Fibroblast of lung (primary cell): ENCODE data around the gene FBN3. TPM values are rescaled to one million over a fixed set of nuclear protein-coding genes. Genes with fewer than 3 reads are reported as not detected.
"Not testable (repeated sequence)": the region's sequence is repeated elsewhere in the genome, so short reads cannot be mapped to it uniquely, and the experiment has no call there.

Experiments
- DNase-seq, 2 donors: peaks; one replicate each; pipeline versions ENCODE4 v3.0.0 to v3.0.0-alpha.2; 2010; ENCODE audit warnings: low read depth in 2 of 2
- H2AFZ ChIP-seq: 2 replicates; pipeline ENCODE4 v1.5.1; 2012; ENCODE audit warnings: low read length, control low read depth, inconsistent platforms
- H3K27ac ChIP-seq: 2 replicates; pipeline ENCODE4 v1.5.1; 2011; ENCODE audit warnings: low read length, control low read depth; ENCODE audit not compliant: insufficient read depth
- H3K27me3 ChIP-seq: 2 replicates; pipeline ENCODE4 v1.5.1; 2011; ENCODE audit warnings: mild to moderate bottlenecking, low read length; ENCODE audit not compliant: control insufficient read depth, insufficient read depth
- H3K36me3 ChIP-seq: 2 replicates; pipeline ENCODE4 v1.5.1; 2011; ENCODE audit warnings: low read length; ENCODE audit not compliant: control insufficient read depth, insufficient read depth
- H3K4me1 ChIP-seq: 2 replicates; pipeline ENCODE4 v1.5.1; 2011; ENCODE audit warnings: low read length; ENCODE audit not compliant: control insufficient read depth, insufficient read depth; ENCODE audit errors: extremely low read depth
- H3K4me2 ChIP-seq: 2 replicates; pipeline ENCODE4 v1.5.1; 2011; ENCODE audit warnings: low read length, control low read depth; ENCODE audit not compliant: insufficient read depth; ENCODE audit errors: extremely low read depth
- H3K4me3 ChIP-seq, 4 experiments: fragments of 200-600 bp in 1 of 4; sonication (generic) in 1 of 4; replicated peaks in 1 of 4; 2 replicates each; pipeline ENCODE4 v1.5.1; 2011 to 2016; ENCODE audit warnings: low read length in 4 of 4, low read depth in 3 of 4, mild to moderate bottlenecking in 3 of 4, control low read depth in 2 of 4, inconsistent platforms in 1 of 4, mixed read lengths in 1 of 4; ENCODE audit not compliant: insufficient read depth in 1 of 4; ENCODE audit errors: control extremely low read depth in 1 of 4
- H3K79me2 ChIP-seq: 2 replicates; pipeline ENCODE4 v1.5.1; 2012; ENCODE audit warnings: mild to moderate bottlenecking, low read length, inconsistent platforms; ENCODE audit not compliant: control insufficient read depth, insufficient read depth
- H3K9ac ChIP-seq: 2 replicates; pipeline ENCODE4 v1.5.1; 2011; ENCODE audit warnings: mild to moderate bottlenecking, low read length, control low read depth; ENCODE audit not compliant: insufficient read depth
- H3K9me3 ChIP-seq: 2 replicates; pipeline ENCODE4 v1.5.1; 2012; ENCODE audit warnings: low read depth, low read length; ENCODE audit not compliant: control insufficient read depth, insufficient read depth
- H4K20me1 ChIP-seq: 2 replicates; pipeline ENCODE4 v1.5.1; 2011; ENCODE audit warnings: low read length; ENCODE audit not compliant: control insufficient read depth, insufficient read depth; ENCODE audit errors: extremely low read depth
- CTCF ChIP-seq, 2 donors: IDR thresholded peaks in 1 of 2; conservative IDR thresholded peaks in 1 of 2; 1 replicate in 1 of 2; 2 replicates in 1 of 2; pipeline ENCODE4 v1.5.1; 2011 to 2012; ENCODE audit warnings: low read length in 2 of 2, control low read depth in 1 of 2, inconsistent platforms in 1 of 2, low read depth in 1 of 2, mild to moderate bottlenecking in 1 of 2
- EZH2 ChIP-seq: IDR thresholded peaks from 2 replicates; pipeline ENCODE4 v1.5.1; 2012; ENCODE audit warnings: low read length, control low read depth, mild to moderate bottlenecking; ENCODE audit errors: missing control alignments
- polyA plus RNA-seq, 2 donors: library from polyadenylated mRNA; depleted of rRNA in 1 of 2; stranded (reverse) in 1 of 2; unstranded in 1 of 2; fragments of >200 nt; gene quantifications; 2 replicates each; pipeline ENCODE4 v1.2.1, GENCODE V29; 2011 to 2012; ENCODE audit warnings: missing spikeins in 1 of 2
- total RNA-seq: library from RNA; depleted of rRNA; stranded (reverse); fragments of >200 nt; gene quantifications from 2 replicates; pipeline ENCODE4 v1.2.1, GENCODE V29; 2014

Gene FBN3
- total and polyA plus RNA-seq, 2 donors (not counting 1 experiment from before 2014, with no cell fraction given), result under 0.01 TPM; not detected in 1

DNA sequence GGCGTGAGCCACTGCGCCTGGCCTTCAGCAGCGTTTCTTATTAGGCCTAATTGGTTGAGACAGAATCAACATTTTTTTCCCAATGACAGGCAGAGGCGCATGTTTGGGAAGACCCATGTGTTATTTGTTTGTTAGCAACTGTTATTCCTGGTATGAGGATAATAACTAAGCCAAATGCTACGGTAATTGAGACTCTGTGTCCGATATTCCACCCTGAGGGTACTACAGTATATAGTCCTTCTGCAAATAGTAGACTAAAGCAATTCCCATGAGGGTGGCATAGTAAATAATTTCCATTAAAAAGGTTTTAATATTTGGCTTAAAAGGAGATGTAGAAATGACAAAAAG is 115.2 kb downstream of the FBN3 start:
- Histone ChIP-seq H3K4me1 (no peaks in the 10 kb centered on the region), H3K9ac (no peak overlapping the region), H3K4me3 (no peak overlapping the region), H4K20me1 (no peaks in the 10 kb centered on the region), H3K79me2 (no peaks in the 10 kb centered on the region), H3K36me3 (no peaks in the 10 kb centered on the region), H3K9me3 (no peaks in the 10 kb centered on the region), H3K27me3 (peaks cover 2% of the 10 kb centered on the region), H3K27ac (no peak overlapping the region), H2AFZ (no peak overlapping the region), H3K4me2 (no peak overlapping the region)
- no peak for DNase-seq
- no peak for TF ChIP-seq EZH2
- TF ChIP-seq CTCF (conservative IDR thresholded peaks at IDR 0.05 in 1 of 2, IDR thresholded peaks at IDR 0.05 in 1 of 2; ENCODE audit: low read depth in 1 of 2, low read length in 2 of 2), result no peak

GRCh38 chr19:8033287-8034177 is 115.9 kb downstream of the FBN3 start:
- not testable (repeated sequence) for DNase-seq, H3K4me3 ChIP-seq, H3K27ac ChIP-seq, H3K4me2 ChIP-seq, H3K9ac ChIP-seq, H3K9me3 ChIP-seq, H3K79me2 ChIP-seq, H3K36me3 ChIP-seq, H2AFZ ChIP-seq, H3K4me1 ChIP-seq, H4K20me1 ChIP-seq, H3K27me3 ChIP-seq

DNA sequence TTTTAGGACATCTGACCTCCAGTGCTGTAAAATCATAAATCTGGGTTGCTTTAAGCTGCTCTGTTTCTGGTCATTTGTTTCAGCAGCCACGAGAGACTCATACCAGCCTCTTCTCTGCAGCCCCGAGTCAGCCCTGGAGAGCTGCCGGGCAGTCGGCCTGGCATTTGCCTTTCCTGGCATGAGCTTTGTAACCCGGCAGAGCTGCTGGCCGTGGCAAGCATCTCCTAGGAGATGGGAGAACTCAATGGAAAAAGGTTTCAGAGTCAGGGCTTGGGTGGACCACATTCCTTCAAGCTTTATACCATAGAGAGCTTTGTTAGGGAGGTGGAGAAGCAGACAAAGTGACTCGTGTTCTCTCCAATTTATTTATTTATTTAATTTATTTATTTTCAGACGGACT is 118.4 kb downstream of the FBN3 start:
- no peaks in the 10 kb centered on the region for H3K36me3 ChIP-seq
- H3K27ac ChIP-seq, result no peak overlapping the region
- DNase-seq, result no peak
- H3K27me3 ChIP-seq, result no peaks in the 10 kb centered on the region
- H4K20me1 ChIP-seq, result no peaks in the 10 kb centered on the region
- H3K9ac ChIP-seq, result no peak overlapping the region
- no peak overlapping the region for H2AFZ ChIP-seq
- no peaks in the 10 kb centered on the region for H3K79me2 ChIP-seq
- H3K9me3 ChIP-seq, result no peaks in the 10 kb centered on the region
- no peak overlapping the region for H3K4me3 ChIP-seq
- H3K4me1 ChIP-seq, result no peaks in the 10 kb centered on the region
- no peak overlapping the region for H3K4me2 ChIP-seq
- no peak for TF ChIP-seq CTCF (conservative IDR thresholded peaks at IDR 0.05 in 1 of 2, IDR thresholded peaks at IDR 0.05 in 1 of 2; ENCODE audit: low read depth in 1 of 2, low read length in 2 of 2)
- TF ChIP-seq EZH2, result no peak
